ENCODE data around the gene CA12. TPM values are rescaled to one million over a fixed set of nuclear protein-coding genes. Genes with fewer than 3 reads are reported as not detected.

CA12 gene
- total and polyA plus RNA-seq, 2 donors (not counting 1 experiment from before 2014, with no cell fraction given): not detected

DNA sequence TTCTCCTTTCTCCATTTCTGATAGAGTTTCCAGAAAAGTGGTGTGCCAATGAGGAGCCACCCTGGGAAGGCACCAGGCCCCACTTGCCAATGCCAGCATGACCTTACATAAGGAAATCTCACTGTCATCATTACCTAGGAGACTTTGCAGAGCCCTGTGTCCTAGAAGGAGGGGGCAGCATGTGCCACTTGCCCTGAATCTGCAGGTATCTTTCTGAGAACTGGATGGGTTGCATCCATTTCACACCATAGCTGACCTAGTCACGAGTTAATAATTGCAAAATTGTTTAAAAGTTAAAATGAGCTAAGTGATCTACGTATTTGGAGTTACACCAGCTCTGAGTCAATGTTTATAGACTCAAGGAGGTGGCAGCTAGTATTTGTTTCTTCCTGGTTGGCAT lies 14.3 kb downstream of the CA12 start:
- intact Hi-C loops (cut with micrococcal nuclease): no loop called here
- Histone ChIP-seq H3K9me3 (ENCODE audit: control extremely low read depth in 1 of 3, control insufficient read depth in 2 of 3, insufficient read depth in 1 of 3, low read length in 2 of 3) (no peaks in the 10 kb centered on the region), H3K4me3 (ENCODE audit: control extremely low read depth in 1 of 5, extremely low read depth in 1 of 5, insufficient read depth in 1 of 5, low read depth in 2 of 5, low read length in 4 of 5) (no peak overlapping the region), H3K4me1 (ENCODE audit: control insufficient read depth in 2 of 2, insufficient read depth in 2 of 2, low read length in 2 of 2) (peaks cover 10 to 14% of the 10 kb centered on the region in 2 donors), H3K27ac (ENCODE audit: low read length in 2 of 2) (no peak overlapping the region), H3K4me2 (replicated peaks; ENCODE audit: low read depth, low read length, poor library complexity, severe bottlenecking) (no peak overlapping the region), H3K27me3 (replicated peaks in 1 of 4; ENCODE audit: control extremely low read depth in 1 of 4, control insufficient read depth in 3 of 4, insufficient read depth in 4 of 4, low read length in 3 of 4) (no peaks in the 10 kb centered on the region), H4K20me1 (ENCODE audit: control insufficient read depth, insufficient read depth, low read length, poor library complexity, severe bottlenecking) (no peaks in the 10 kb centered on the region), H2AFZ (ENCODE audit: insufficient read depth, low read depth, low read length, poor library complexity, severe bottlenecking) (no peak overlapping the region), H3K79me2 (ENCODE audit: control insufficient read depth, insufficient read depth, low read length) (no peaks in the 10 kb centered on the region), H3K36me3 (replicated peaks in 1 of 2; ENCODE audit: control extremely low read depth in 1 of 2, control insufficient read depth in 1 of 2, extremely low read depth in 1 of 2, insufficient read depth in 2 of 2, low read length in 1 of 2) (no peaks in the 10 kb centered on the region), H3K9ac (ENCODE audit: low read length) (no peak overlapping the region)
- no peak overlapping the region for H3K27ac Mint-ChIP-seq
- DNase-seq (no peak), ATAC-seq (ENCODE audit: low read depth) (no peak)
- WGBS (ENCODE audit: insufficient coverage): no CpG with 5 or more reads among the region's 2 CpGs
- CTCF ChIA-PET: no interaction called here
- H3K9me3 Mint-ChIP-seq (ENCODE audit: insufficient read depth): no peaks in the 10 kb centered on the region
- POLR2A ChIA-PET: no interaction called here
- TF ChIP-seq EZH2 (IDR thresholded peaks at IDR 0.05; ENCODE audit: borderline replicate concordance, insufficient read depth, low read depth, low read length, poor library complexity, severe bottlenecking) (no peak), CTCF (IDR thresholded peaks at IDR 0.05) (no peak)
- peaks cover 9% of the 10 kb centered on the region for H3K4me1 Mint-ChIP-seq
- H3K27me3 Mint-ChIP-seq: no peaks in the 10 kb centered on the region
- H3K4me3 Mint-ChIP-seq: no peak overlapping the region

DNA sequence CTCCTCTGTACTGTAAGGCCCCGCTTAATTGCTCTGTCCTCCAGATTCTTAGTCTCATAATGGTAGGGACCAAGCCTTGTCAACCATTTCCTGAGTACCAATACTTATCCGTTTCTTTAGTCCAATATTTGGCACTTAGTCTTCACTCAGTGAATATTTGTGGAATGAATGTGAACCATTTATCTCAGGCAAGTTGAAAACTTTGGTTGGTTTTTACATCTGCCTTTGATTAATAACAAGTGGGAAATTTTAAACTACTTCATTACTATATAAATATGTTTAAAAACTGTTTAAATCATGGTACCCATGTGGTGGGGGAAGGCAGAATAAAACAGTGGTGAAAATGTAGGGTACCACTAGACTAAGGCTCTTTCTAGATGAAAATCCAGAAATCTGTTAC lies 15.2 kb downstream of the CA12 start:
- TF ChIP-seq EZH2 (IDR thresholded peaks at IDR 0.05; ENCODE audit: borderline replicate concordance, insufficient read depth, low read depth, low read length, poor library complexity, severe bottlenecking): no peak
- no peak for TF ChIP-seq CTCF (IDR thresholded peaks at IDR 0.05)
- H3K9ac ChIP-seq (ENCODE audit: low read length): no peak overlapping the region
- no peaks in the 10 kb centered on the region for H3K27me3 Mint-ChIP-seq
- ATAC-seq (ENCODE audit: low read depth) (no peak), DNase-seq (no peak)
- peaks cover 10 to 23% of the 10 kb centered on the region in 2 donors for H3K4me1 ChIP-seq (ENCODE audit: control insufficient read depth in 2 of 2, insufficient read depth in 2 of 2, low read length in 2 of 2)
- no peaks in the 10 kb centered on the region for H3K36me3 ChIP-seq (replicated peaks in 1 of 2; ENCODE audit: control extremely low read depth in 1 of 2, control insufficient read depth in 1 of 2, extremely low read depth in 1 of 2, insufficient read depth in 2 of 2, low read length in 1 of 2)
- ChIA-PET CTCF (no interaction called here), POLR2A (no interaction called here)
- intact Hi-C loops (cut with micrococcal nuclease): no loop called here
- peaks cover 16% of the 10 kb centered on the region for H3K4me1 Mint-ChIP-seq
- no peak overlapping the region for H3K4me2 ChIP-seq (replicated peaks; ENCODE audit: low read depth, low read length, poor library complexity, severe bottlenecking)
- H3K27ac ChIP-seq (ENCODE audit: low read length in 2 of 2): no peak overlapping the region
- H3K4me3 ChIP-seq (ENCODE audit: control extremely low read depth in 1 of 5, extremely low read depth in 1 of 5, insufficient read depth in 1 of 5, low read depth in 2 of 5, low read length in 4 of 5): no peak overlapping the region
- no peak overlapping the region for H3K27ac Mint-ChIP-seq
- H3K9me3 ChIP-seq (ENCODE audit: control extremely low read depth in 1 of 3, control insufficient read depth in 2 of 3, insufficient read depth in 1 of 3, low read length in 2 of 3): no peaks in the 10 kb centered on the region
- H3K79me2 ChIP-seq (ENCODE audit: control insufficient read depth, insufficient read depth, low read length): no peaks in the 10 kb centered on the region
- H4K20me1 ChIP-seq (ENCODE audit: control insufficient read depth, insufficient read depth, low read length, poor library complexity, severe bottlenecking): no peaks in the 10 kb centered on the region
- no peak overlapping the region for H2AFZ ChIP-seq (ENCODE audit: insufficient read depth, low read depth, low read length, poor library complexity, severe bottlenecking)
- no peaks in the 10 kb centered on the region for H3K27me3 ChIP-seq (replicated peaks in 1 of 4; ENCODE audit: control extremely low read depth in 1 of 4, control insufficient read depth in 3 of 4, insufficient read depth in 4 of 4, low read length in 3 of 4)
- no CpG with 5 or more reads among the region's 2 CpGs for WGBS (ENCODE audit: insufficient coverage)
- no peak overlapping the region for H3K4me3 Mint-ChIP-seq
- no peaks in the 10 kb centered on the region for H3K9me3 Mint-ChIP-seq (ENCODE audit: insufficient read depth)
